Activated CD4-positive, alpha-beta T cell treated with anti-CD3 and anti-CD28 coated beads, Interleukin-2, Interleukin-4, amounts not matched to agents 100 ng/mL and 50 ng/mL, durations not matched to agents 16 hours and 8 hours (primary cell): ENCODE data around the gene ADIRF.
"Not testable (repeated sequence)": the region's sequence is repeated elsewhere in the genome, so short reads cannot be mapped to it uniquely, and the experiment has no call there.

Source experiments
- DNase-seq: peaks from one replicate; pipeline ENCODE4 v3.0.0-alpha.2; 2020; ENCODE audit warnings: low spot score

The ADIRF gene

GRCh38 chr10:86960863-86961434 is 7.3 kb upstream of the ADIRF start:
- DNase-seq: no peak

- DNase-seq: no peak
Measured at GRCh38 chr10:86961481-86962091, 6.7 kb upstream of the ADIRF start.

DNA sequence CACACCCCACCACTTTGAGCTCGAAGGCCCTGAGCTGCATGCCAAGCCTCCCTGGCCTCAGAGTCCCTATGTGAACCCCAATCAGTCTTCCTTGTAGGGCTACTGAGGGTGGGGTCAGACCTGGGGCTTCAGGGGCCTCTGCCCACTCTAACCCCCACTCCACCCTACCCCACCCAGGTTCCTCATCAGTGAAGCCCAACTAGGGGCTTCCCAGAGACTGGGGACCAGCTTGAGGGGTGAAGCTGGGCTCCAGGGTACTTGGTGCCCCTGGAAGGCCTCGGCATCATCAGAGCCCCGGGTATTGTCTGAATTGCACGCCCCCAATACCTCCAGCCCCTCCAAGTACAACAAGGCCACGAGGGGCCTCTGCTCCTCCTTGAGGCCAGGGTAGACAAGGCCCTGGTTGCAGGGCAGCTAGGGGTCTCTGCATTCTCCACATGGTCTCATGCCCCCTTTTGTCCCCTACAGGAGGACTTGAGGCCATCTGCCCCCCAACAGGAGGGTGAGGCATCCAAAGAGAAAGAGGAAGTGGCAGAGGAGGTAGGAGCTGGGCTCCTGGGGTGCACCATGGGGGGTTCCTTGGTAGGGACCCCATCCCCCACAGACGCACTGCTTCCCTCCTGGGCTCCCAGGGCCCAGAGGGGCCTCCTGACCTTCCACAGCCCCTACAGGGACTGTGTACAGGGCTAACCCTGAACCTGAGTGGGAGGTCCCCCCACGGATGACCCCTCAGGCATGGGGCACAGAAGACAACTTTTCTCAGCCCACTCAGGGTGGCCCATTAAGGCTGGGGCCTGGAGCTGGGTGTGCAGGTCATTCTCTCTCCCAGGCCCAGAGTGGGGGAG is 5.9 kb upstream of the ADIRF start:
- no peak for DNase-seq

DNA sequence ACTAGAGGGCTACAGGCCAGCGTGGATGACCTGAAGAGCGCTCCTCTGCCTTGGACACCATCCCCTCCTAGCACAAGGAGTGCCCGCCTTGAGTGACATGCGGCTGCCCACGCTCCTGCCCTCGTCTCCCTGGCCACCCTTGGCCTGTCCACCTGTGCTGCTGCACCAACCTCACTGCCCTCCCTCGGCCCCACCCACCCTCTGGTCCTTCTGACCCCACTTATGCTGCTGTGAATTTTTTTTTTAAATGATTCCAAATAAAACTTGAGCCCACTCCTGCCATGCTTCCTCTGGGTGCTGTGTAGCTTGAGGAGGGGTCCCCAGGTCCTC is 5.3 kb upstream of the ADIRF start:
- DNase-seq: no peak

DNA sequence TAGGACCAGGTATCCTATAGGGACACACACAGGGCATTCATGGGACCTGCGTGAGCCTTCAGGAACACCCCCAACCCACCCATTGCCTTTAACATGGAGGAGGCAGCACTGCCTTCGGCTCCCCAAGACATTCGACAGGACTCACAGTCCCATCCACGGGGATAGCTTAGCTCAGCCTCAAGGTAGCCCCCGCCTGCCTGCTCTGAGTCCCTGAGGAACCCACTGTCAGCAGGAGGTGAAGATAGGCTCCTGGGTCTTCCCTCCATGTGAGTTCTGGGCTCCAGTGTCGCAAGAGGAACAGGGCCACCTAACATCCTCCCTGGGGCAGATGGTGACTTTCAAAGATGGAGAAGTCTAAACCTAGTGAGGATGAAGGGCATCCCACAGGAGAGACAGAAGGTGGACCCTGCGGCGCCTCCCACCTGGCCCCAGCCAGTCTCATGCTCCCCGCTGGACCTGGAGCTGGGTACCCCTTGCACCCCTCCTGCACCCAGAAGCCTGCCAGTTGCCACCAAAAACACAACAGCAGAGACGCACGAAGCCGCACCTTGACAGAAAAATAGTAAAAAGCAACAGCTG is 4.9 kb upstream of the ADIRF start:
- no peak for DNase-seq

DNA sequence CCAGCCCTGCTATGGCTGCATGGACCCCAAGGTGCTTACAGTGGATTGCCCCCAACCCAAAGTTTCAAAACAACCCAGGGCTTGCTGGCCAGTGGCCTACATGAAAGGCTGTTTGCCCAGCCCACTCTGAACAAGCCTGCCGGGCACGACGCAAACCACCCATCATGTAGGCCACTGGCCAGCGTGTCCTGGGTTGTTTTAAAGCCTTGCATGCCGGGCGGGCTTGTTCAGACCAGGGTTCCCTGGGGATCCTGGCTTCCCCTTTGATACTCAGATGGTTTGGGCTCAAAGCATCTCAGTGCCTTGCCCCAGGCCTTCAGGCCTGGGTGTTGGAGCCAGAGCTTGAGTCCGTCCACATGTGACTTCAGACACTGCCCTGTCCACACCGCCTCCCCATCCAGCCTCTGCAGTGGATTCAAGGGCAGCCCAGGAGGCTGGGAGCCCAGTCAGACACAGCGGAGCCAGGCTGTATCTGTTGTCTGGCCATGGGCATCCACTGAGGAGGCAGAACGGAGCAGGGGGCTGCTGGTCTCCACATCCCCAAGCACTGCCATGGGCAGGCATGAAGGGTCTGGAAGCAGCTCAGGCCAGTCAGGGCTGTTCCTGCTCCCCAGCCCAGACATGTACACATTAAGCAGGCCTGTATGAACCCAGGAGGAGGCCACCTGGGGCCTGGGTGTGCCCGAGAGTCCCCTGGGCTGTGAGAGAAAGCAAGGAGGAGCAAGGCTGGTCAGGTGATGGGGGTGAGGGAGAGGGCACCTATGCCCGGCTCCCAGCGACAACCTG is 4.0 kb upstream of the ADIRF start:
- no peak for DNase-seq

- DNase-seq: no peak
Measured at GRCh38 chr10:86964847-86965190, 3.5 kb upstream of the ADIRF start.

DNA sequence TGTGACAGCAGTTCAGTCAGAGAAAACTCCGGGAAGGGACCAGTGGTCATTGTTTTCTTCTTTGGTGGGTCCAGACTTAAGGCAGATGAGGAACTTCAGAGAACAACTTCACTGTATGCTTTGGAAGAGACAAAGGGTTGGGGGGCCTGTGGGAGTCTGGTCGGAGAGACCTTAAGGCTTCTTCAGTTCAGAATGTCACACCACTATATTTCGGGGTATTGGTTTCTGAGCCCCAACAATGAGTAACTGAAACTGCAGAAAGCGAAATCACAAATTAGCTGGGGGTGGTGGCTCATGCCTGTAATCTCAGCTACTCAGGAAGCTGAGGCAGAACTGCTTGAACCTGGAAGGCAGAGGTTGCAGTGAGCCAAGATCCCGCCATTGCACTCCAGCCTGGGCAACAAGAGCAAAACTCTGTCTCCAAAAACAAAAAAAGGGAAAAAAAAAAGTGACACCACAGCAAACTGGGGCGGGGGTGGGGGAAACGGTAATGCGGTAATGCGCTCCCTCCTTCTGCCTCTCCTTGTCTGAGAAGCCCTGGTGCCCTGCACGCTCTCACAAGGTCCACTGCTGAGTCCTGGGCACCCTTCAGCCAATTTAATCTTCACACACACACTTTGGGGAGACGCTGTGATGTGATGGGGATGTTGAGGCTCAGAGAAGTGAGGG is 2.2 kb upstream of the ADIRF start:
- peak; percentile 38 for DNase-seq

DNA sequence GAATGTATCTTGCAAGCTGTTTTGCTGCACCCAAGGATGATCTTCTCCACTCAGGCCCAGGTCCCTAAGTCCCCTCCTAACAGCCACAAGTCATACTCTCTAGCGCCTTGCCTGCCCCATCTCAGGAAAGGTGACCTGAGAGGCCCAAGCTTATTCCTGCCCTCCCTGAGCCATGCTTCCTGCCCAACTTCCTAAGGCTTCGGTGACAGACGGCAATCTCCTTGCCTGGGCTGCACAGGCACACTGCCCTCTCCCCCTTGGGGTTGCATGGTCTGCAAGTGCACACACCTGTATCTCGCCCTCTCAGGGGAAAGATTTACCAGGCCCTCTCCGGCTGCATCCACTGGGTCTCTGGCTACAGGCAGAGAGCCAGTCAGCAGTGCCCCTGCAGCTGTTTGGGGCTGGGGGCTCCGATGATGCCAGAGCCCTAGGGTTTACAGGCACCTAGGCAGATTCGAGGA is 771 bp upstream of the ADIRF start:
- DNase-seq: no peak

DNA sequence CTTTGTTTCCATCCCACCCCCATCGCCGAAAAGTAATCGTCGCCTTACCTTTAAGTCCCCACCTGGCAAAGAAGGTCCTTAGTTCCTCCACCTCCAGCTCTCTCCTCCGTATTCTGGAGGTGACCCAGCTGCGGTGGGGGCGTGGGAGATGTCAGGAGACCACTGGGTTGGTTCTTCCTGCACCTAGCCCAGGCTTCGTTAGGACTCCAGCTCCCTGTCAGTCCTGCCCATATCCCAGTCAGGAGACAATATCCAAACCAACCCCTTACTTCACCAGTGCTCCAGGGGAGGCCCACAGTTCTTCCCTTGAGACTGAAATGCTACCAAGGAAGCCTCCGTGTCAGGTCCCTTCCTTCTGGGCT is 693 bp downstream of the ADIRF start:
- no peak for DNase-seq

- DNase-seq: no peak
Measured at GRCh38 chr10:86969421-86970041, 1.2 kb downstream of the ADIRF start.

DNA sequence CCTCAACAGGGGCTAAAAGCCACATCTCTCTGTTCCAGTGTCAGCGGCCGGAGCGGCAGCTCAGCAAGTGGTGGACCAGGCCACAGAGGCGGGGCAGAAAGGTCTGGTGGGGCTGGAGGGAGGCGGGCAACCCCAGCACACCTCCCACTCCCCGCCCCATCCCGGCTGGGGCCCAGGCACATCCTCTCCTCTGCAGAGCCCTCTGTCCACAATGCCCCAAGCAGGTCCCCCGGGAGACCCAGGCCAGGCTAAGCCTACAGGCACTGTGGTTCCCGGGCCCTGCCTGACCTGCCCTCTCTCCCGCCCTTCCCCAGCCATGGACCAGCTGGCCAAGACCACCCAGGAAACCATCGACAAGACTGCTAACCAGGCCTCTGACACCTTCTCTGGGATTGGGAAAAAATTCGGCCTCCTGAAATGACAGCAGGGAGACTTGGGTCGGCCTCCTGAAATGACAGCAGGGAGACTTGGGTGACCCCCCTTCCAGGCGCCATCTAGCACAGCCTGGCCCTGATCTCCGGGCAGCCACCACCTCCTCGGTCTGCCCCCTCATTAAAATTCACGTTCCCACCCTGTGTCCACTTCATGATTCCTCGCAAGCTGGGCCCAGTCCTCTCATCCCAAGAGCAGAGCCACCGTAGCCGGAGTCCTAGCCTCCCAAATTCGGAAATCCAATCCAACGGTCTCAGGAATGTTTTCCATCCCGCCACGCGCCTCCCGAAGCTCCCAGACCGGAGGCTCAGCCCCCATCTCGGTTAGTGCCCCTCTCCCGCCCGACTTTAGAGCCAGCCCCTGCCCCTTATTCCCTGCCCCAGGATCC is 2.1 kb downstream of the ADIRF start:
- DNase-seq: no peak

GRCh38 chr10:86970982-86971231 is 2.6 kb downstream of the ADIRF start:
- DNase-seq: no peak

DNA sequence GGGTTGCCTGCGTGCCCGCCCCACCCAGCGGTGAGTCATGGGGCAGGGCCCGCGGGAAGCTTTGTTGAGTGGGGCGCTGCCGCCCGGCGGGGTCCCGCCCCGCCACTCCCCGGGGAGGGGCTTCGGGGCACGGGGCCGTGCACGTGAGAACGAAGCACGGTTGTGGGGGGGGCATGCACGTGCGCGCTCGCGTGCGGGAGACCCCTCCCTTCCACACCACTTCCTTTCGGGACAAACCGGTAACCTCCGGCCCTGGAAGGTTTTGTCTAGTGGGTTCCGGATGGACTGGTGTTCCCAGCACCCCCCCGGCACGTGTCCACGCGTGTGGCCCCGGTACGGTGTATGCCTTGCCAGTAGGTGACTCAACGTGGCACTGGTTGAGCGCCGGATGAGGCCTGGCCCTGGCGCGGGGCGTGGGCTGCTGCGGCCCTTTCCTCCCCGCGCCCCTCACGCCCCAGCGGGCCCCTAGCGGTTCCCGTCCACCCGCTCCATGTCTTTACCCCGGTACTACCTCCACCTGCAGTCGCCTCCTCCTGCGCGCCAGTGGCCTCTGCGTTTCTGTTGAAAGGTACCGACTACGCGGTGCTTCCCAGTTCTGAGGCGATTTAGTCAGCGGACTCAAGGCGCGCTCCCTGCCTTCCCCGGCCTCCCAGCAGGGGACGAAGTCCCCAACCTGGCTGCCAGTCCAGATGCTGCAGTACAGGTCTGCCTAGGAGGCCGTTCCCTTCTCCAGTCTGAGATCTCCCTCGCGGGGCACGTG is 3.1 kb downstream of the ADIRF start:
- DNase-seq: peak; percentile 81

GRCh38 chr10:86972613-86973380 is 4.5 kb downstream of the ADIRF start:
- no peak for DNase-seq

GRCh38 chr10:86974484-86974883 is 6.2 kb downstream of the ADIRF start:
- no peak for DNase-seq

GRCh38 chr10:86976362-86977056 is 8.2 kb downstream of the ADIRF start:
- DNase-seq: no peak

DNA sequence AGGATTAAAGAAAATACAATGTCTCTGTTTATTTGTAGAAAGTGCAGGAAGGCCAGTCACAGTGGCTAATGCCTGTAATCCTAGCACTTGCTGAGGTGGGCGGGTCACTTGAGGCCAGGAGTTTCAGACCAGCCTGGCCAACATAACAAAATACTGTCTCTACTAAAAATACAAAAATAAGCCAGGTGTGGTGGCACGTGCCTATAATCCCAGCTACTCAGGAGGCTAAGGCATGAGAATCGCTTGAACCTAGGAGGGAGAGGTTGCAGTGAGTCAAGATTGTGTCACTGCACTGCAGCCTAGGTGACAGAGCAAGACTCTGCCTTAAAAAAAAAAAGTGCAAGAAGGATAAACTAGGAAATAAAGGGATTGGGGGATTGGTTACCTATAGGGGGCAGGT is 10.2 kb downstream of the ADIRF start:
- DNase-seq: not testable (repeated sequence)
